GM12878 (cell line): ENCODE data around the gene FIBCD1.

Source experiments
- CBX3 ChIP-seq: fragments of 200-600 bp; sonication (generic); IDR thresholded peaks from 2 replicates; pipeline ENCODE4 v1.6.1; 2016; ENCODE audit warnings: low read depth, borderline replicate concordance
- CHD2 ChIP-seq: IDR thresholded peaks from 2 replicates; pipeline ENCODE4 v1.6.1; 2011; ENCODE audit warnings: low read depth, low read length, improper control_type of control experiment, borderline replicate concordance
- CREB1 ChIP-seq: IDR thresholded peaks from 2 replicates; pipeline ENCODE4 v1.6.1; 2012; ENCODE audit warnings: low read depth, mild to moderate bottlenecking, inconsistent platforms
- MEF2A ChIP-seq: IDR thresholded peaks from 2 replicates; pipeline ENCODE4 v1.6.1; 2011; ENCODE audit warnings: low read depth, mild to moderate bottlenecking, low read length, moderate library complexity; ENCODE audit not compliant: insufficient read depth
- POLR2A ChIP-seq: IDR thresholded peaks from 2 replicates; pipeline ENCODE4 v1.6.1; 2011; ENCODE audit warnings: low read depth, mild to moderate bottlenecking, low read length
- POLR2AphosphoS2 ChIP-seq: IDR thresholded peaks from 2 replicates; pipeline ENCODE4 v1.6.1; 2011; ENCODE audit warnings: low read depth, mild to moderate bottlenecking, low read length, improper control_type of control experiment, moderate library complexity
- TAF1 ChIP-seq: IDR thresholded peaks from 2 replicates; pipeline ENCODE4 v1.6.1; 2011; ENCODE audit warnings: mild to moderate bottlenecking, low read depth, low read length, borderline replicate concordance
- ZNF24 ChIP-seq: fragments of 450-650 bp; IDR thresholded peaks from 2 replicates; pipeline ENCODE4 v1.6.1; 2017; ENCODE audit warnings: antibody characterized with exemption, mild to moderate bottlenecking
- TF ChIP-seq, protein P1 (sequence below): IDR thresholded peaks from 2 replicates; pipeline ENCODE4 v1.6.1; 2012; ENCODE audit warnings: low read depth, low read length, improper control_type of control experiment

DNA sequence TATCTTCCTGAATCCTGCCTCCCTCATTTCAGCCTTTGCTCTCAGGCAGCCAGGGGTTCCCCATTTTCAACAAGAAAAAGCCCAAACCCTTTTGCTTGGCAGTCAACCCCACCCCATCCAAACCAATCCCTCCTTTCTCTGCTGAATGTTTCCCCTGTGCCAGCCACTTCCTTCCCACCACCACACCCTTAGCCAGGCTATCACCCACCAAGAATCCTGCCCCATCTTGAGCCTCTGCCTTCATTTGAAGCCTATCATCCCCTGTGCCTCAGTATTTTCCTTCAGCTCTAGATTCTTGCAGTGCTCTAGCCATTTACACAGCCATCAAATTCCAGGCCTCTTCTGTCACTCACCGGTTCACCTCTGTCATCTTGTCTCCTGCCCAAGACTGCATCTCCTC lies 15.3 kb upstream of the FIBCD1 start:
- TF ChIP-seq CREB1, result no peak
- TF ChIP-seq, protein P1, sequence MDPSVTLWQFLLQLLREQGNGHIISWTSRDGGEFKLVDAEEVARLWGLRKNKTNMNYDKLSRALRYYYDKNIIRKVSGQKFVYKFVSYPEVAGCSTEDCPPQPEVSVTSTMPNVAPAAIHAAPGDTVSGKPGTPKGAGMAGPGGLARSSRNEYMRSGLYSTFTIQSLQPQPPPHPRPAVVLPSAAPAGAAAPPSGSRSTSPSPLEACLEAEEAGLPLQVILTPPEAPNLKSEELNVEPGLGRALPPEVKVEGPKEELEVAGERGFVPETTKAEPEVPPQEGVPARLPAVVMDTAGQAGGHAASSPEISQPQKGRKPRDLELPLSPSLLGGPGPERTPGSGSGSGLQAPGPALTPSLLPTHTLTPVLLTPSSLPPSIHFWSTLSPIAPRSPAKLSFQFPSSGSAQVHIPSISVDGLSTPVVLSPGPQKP, result no peak
- TF ChIP-seq POLR2A, result no peak
- TF ChIP-seq CHD2, result no peak
- TF ChIP-seq ZNF24, result no peak
- TF ChIP-seq POLR2AphosphoS2, result no peak
- TF ChIP-seq MEF2A, result no peak
- no peak for TF ChIP-seq CBX3
- no peak for TF ChIP-seq TAF1
